Measurements from ENCODE around the gene DMD.

GRCh38 chrX:33053001-33053400 lies 158.3 kb downstream of the DMD start:
- TF ChIP-seq CTCF (conservative IDR thresholded peaks at IDR 0.05 in 1 of 2, IDR thresholded peaks at IDR 0.05 in 1 of 2; ENCODE audit: low read depth in 1 of 2, low read length in 2 of 2) (no peak), EZH2 (IDR thresholded peaks at IDR 0.05; ENCODE audit: low read length, missing control alignments) (no peak)
